Measurements from ENCODE around the gene OSGIN1.

DNA sequence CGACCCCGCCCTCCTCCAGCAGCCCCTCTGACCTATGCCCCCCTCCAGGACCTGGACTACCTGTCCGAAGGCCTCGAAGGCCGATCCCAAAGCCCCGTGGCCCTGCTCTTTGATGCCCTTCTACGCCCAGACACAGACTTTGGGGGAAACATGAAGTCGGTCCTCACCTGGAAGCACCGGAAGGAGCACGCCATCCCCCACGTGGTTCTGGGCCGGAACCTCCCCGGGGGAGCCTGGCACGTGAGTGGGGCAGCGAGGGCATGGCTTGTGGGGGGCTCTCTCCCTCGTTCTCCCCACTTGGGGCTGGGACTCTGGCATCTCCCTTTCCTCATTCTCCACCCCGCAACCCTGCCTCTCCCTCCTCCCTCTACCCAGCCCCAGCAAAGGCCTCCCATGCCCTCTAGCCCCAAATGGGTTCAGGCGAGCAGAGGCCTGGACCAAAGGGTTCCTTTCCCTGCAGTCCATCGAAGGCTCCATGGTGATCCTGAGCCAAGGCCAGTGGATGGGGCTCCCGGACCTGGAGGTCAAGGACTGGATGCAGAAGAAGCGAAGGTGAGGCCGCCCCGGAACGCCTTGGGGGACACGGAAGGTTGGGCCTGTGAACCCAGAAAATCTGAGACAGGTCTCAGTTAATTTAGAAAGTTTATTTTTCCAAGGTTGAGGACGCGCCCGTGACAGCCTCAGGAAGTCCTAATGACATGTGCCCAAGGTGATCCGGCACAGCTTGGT is 7.6 kb downstream of the OSGIN1 start:
- TF ChIP-seq RAD21 (conservative IDR thresholded peaks at IDR 0.05), result no peak
- TF ChIP-seq EP300 (conservative IDR thresholded peaks at IDR 0.05; ENCODE audit: poor library complexity, severe bottlenecking), result no peak
- TF ChIP-seq, protein P1, sequence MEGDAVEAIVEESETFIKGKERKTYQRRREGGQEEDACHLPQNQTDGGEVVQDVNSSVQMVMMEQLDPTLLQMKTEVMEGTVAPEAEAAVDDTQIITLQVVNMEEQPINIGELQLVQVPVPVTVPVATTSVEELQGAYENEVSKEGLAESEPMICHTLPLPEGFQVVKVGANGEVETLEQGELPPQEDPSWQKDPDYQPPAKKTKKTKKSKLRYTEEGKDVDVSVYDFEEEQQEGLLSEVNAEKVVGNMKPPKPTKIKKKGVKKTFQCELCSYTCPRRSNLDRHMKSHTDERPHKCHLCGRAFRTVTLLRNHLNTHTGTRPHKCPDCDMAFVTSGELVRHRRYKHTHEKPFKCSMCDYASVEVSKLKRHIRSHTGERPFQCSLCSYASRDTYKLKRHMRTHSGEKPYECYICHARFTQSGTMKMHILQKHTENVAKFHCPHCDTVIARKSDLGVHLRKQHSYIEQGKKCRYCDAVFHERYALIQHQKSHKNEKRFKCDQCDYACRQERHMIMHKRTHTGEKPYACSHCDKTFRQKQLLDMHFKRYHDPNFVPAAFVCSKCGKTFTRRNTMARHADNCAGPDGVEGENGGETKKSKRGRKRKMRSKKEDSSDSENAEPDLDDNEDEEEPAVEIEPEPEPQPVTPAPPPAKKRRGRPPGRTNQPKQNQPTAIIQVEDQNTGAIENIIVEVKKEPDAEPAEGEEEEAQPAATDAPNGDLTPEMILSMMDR (IDR thresholded peaks at IDR 0.05; ENCODE audit: poor library complexity, severe bottlenecking), result no peak
- no peak for TF ChIP-seq TAF1 (IDR thresholded peaks at IDR 0.05; ENCODE audit: low read depth)
- TF ChIP-seq, protein P2, sequence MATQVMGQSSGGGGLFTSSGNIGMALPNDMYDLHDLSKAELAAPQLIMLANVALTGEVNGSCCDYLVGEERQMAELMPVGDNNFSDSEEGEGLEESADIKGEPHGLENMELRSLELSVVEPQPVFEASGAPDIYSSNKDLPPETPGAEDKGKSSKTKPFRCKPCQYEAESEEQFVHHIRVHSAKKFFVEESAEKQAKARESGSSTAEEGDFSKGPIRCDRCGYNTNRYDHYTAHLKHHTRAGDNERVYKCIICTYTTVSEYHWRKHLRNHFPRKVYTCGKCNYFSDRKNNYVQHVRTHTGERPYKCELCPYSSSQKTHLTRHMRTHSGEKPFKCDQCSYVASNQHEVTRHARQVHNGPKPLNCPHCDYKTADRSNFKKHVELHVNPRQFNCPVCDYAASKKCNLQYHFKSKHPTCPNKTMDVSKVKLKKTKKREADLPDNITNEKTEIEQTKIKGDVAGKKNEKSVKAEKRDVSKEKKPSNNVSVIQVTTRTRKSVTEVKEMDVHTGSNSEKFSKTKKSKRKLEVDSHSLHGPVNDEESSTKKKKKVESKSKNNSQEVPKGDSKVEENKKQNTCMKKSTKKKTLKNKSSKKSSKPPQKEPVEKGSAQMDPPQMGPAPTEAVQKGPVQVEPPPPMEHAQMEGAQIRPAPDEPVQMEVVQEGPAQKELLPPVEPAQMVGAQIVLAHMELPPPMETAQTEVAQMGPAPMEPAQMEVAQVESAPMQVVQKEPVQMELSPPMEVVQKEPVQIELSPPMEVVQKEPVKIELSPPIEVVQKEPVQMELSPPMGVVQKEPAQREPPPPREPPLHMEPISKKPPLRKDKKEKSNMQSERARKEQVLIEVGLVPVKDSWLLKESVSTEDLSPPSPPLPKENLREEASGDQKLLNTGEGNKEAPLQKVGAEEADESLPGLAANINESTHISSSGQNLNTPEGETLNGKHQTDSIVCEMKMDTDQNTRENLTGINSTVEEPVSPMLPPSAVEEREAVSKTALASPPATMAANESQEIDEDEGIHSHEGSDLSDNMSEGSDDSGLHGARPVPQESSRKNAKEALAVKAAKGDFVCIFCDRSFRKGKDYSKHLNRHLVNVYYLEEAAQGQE (IDR thresholded peaks at IDR 0.05; ENCODE audit: borderline replicate concordance), result no peak
- TF ChIP-seq EZH2 (IDR thresholded peaks at IDR 0.05; ENCODE audit: borderline replicate concordance, insufficient read depth, low read length, poor library complexity, severe bottlenecking), result no peak
- no peak for TF ChIP-seq POLR2AphosphoS5 (IDR thresholded peaks at IDR 0.05)
- no peak for TF ChIP-seq MXI1 (conservative IDR thresholded peaks at IDR 0.05; ENCODE audit: poor library complexity, severe bottlenecking)
